GM23338 (cell line): ENCODE measurements around the gene MROH2A. TPM values are rescaled to one million over a fixed set of nuclear protein-coding genes. Genes with fewer than 3 reads are reported as not detected.

Source experiments
- ATAC-seq: fragments of 200-7000 bp; cut with Tn5 transposase; 3 replicates; pipeline ENCODE4 v1.9.1; 2020
- DNase-seq: peaks from one replicate; pipeline ENCODE4 v3.0.0-alpha.2; 2015; ENCODE audit warnings: low spot score
- H2AFZ ChIP-seq: fragments of 200-600 bp; sonication (generic); 2 replicates; pipeline ENCODE4 v1.8.0; 2016; ENCODE audit warnings: antibody characterized with exemption, mild to moderate bottlenecking, moderate library complexity
- H3F3A ChIP-seq: fragments of 200-600 bp; sonication (generic); replicated peaks from 2 replicates; pipeline ENCODE4 v1.8.0; 2017; ENCODE audit warnings: antibody characterized with exemption, mixed run types, low read depth
- H3K27ac ChIP-seq: fragments of 200-600 bp; sonication (generic); 2 replicates; pipeline ENCODE4 v1.6.1; 2016; ENCODE audit warnings: low read depth
- H3K27me3 ChIP-seq: fragments of 200-600 bp; sonication (generic); 2 replicates; pipeline ENCODE4 v1.8.0; 2016; ENCODE audit warnings: mild to moderate bottlenecking, mixed run types, moderate library complexity; ENCODE audit not compliant: insufficient read depth
- H3K36me3 ChIP-seq: fragments of 200-600 bp; sonication (generic); 2 replicates; pipeline ENCODE4 v1.8.0; 2016; ENCODE audit warnings: mild to moderate bottlenecking; ENCODE audit not compliant: insufficient read depth
- H3K4me1 ChIP-seq: fragments of 200-600 bp; sonication (generic); 2 replicates; pipeline ENCODE4 v1.8.0; 2016; ENCODE audit warnings: mild to moderate bottlenecking, moderate library complexity; ENCODE audit not compliant: insufficient read depth
- H3K4me2 ChIP-seq: fragments of 200-600 bp; sonication (generic); 2 replicates; pipeline ENCODE4 v1.7.1; 2017; ENCODE audit warnings: mixed run types
- H3K4me3 ChIP-seq: fragments of 200-600 bp; sonication (generic); 2 replicates; pipeline ENCODE4 v1.6.1; 2016; ENCODE audit warnings: mixed run types
- H3K79me2 ChIP-seq: fragments of 200-600 bp; sonication (generic); replicated peaks from 2 replicates; pipeline ENCODE4 v1.8.0; 2017; ENCODE audit warnings: mild to moderate bottlenecking; ENCODE audit not compliant: insufficient read depth
- H3K9me2 ChIP-seq: fragments of 200-600 bp; sonication (generic); 2 replicates; pipeline ENCODE4 v1.8.0; 2017; ENCODE audit not compliant: insufficient read depth
- H4K20me1 ChIP-seq: fragments of 200-600 bp; sonication (generic); replicated peaks from 2 replicates; pipeline ENCODE4 v1.8.0; 2017; ENCODE audit warnings: mild to moderate bottlenecking; ENCODE audit not compliant: insufficient read depth
- H3K27ac Mint-ChIP-seq: 2 replicates; pipeline ENCODE4 v1.8.0; 2020; ENCODE audit warnings: inconsistent platforms, mild to moderate bottlenecking, moderate library complexity, mixed read lengths
- H3K27me3 Mint-ChIP-seq: 3 replicates; pipeline ENCODE4 v1.8.0; 2022; ENCODE audit warnings: low read depth, mild to moderate bottlenecking, moderate library complexity, mixed read lengths, inconsistent platforms; ENCODE audit not compliant: insufficient read depth, poor library complexity
- H3K36me3 Mint-ChIP-seq: 3 replicates; pipeline ENCODE4 v1.8.0; 2021; ENCODE audit warnings: low read depth, mild to moderate bottlenecking, inconsistent platforms, moderate library complexity, mixed read lengths
- H3K4me1 Mint-ChIP-seq: 3 replicates; pipeline ENCODE4 v1.8.0; 2020; ENCODE audit warnings: mild to moderate bottlenecking, inconsistent platforms, mixed read lengths
- H3K4me3 Mint-ChIP-seq: 3 replicates; pipeline ENCODE4 v1.8.0; 2021; ENCODE audit warnings: moderate library complexity, mild to moderate bottlenecking, inconsistent platforms, mixed read lengths
- H3K9me3 Mint-ChIP-seq: 3 replicates; pipeline ENCODE4 v1.8.0; 2020; ENCODE audit warnings: moderate library complexity, mild to moderate bottlenecking, inconsistent platforms, mixed read lengths
- CREB1 ChIP-seq: fragments of 250-450 bp; sonication (Bioruptor Pico); IDR thresholded peaks from 2 replicates; pipeline ENCODE4 v1.5.0; 2020; ENCODE audit warnings: low read depth, mild to moderate bottlenecking, moderate library complexity
- ETS1 ChIP-seq: IDR thresholded peaks from 2 replicates; pipeline ENCODE4 v1.6.1; 2016; ENCODE audit warnings: antibody characterized with exemption
- EZH2 ChIP-seq: fragments of 200-600 bp; sonication (generic); IDR thresholded peaks from one replicate; pipeline ENCODE4 v1.8.0; 2017; ENCODE audit warnings: antibody characterized with exemption, mild to moderate bottlenecking, low read depth; ENCODE audit not compliant: unreplicated experiment
- EZH2phosphoT487 ChIP-seq: fragments of 200-600 bp; sonication (generic); IDR thresholded peaks from one replicate; pipeline ENCODE4 v1.8.1; 2018; ENCODE audit warnings: antibody characterized with exemption; ENCODE audit not compliant: unreplicated experiment
- JUNB ChIP-seq: IDR thresholded peaks from one replicate; pipeline ENCODE4 v1.6.1; 2016; ENCODE audit warnings: antibody characterized with exemption; ENCODE audit not compliant: unreplicated experiment
- NANOG ChIP-seq: IDR thresholded peaks from 2 replicates; pipeline ENCODE4 v1.6.1; 2016; ENCODE audit warnings: antibody characterized with exemption, borderline replicate concordance
- POLR2AphosphoS5 ChIP-seq: IDR thresholded peaks from 2 replicates; pipeline ENCODE4 v1.6.1; 2016; ENCODE audit warnings: antibody characterized with exemption, low read depth
- REST ChIP-seq: IDR thresholded peaks from one replicate; pipeline ENCODE4 v1.6.1; 2018; ENCODE audit warnings: antibody characterized with exemption; ENCODE audit not compliant: unreplicated experiment
- STAT1 ChIP-seq: IDR thresholded peaks from one replicate; pipeline ENCODE4 v1.6.1; 2016; ENCODE audit warnings: antibody characterized with exemption; ENCODE audit not compliant: unreplicated experiment
- ZNF114 ChIP-seq: fragments of 250-450 bp; sonication (Bioruptor Pico); IDR thresholded peaks from 2 replicates; pipeline ENCODE4 v1.5.0; 2020; ENCODE audit warnings: mild to moderate bottlenecking, moderate library complexity
- ZNF331 ChIP-seq: fragments of 250-450 bp; sonication (Bioruptor Pico); IDR thresholded peaks from 2 replicates; pipeline ENCODE4 v1.5.0; 2020; ENCODE audit warnings: low read depth, mild to moderate bottlenecking, moderate library complexity
- polyA plus RNA-seq: library from polyadenylated mRNA; unstranded; fragments of >200 nt; fragmentation: Nextera tagmentation; extraction: Ambion mirVana; gene quantifications from 2 replicates; pipeline ENCODE4 v1.2.1, GENCODE V29; 2016
- total RNA-seq: library from RNA; depleted of rRNA; stranded (reverse); fragments of >200 nt; shearing (Covaris generic); gene quantifications from 2 replicates; pipeline ENCODE4 v1.2.3, GENCODE V29; 2014
- TF ChIP-seq, protein P1 (sequence below): fragments of 250-450 bp; sonication (Bioruptor Pico); IDR thresholded peaks from 2 replicates; pipeline ENCODE4 v1.5.0; 2020; ENCODE audit warnings: mild to moderate bottlenecking, moderate library complexity
- TF ChIP-seq, protein P2 (sequence below), 2 experiments: fragments of 200-600 bp in 1 of 2; sonication (generic) in 1 of 2; conservative IDR thresholded peaks; 2 replicates each; pipeline versions ENCODE4 v1.5.1 to v1.6.1; 2016 to 2017; ENCODE audit warnings: antibody characterized with exemption in 2 of 2, low read depth in 2 of 2, mild to moderate bottlenecking in 2 of 2, moderate library complexity in 1 of 2

The MROH2A gene
- total and polyA plus RNA-seq, 2 experiments from 2014 or later = not detected

- H3K36me3 ChIP-seq = no peaks in the 10 kb centered on the region
- no peaks in the 10 kb centered on the region for H3K27me3 Mint-ChIP-seq
- H3K36me3 Mint-ChIP-seq = peaks cover 4% of the 10 kb centered on the region; the same call in 2 of the 3 replicates
- H3K4me1 Mint-ChIP-seq = peaks cover 9% of the 10 kb centered on the region
- H2AFZ ChIP-seq = no peak overlapping the region
- H3K27ac ChIP-seq = no peak overlapping the region
- H3K4me1 ChIP-seq = no peaks in the 10 kb centered on the region
- no peak overlapping the region for H3K4me2 ChIP-seq
- no peaks in the 10 kb centered on the region for H3K27me3 ChIP-seq
- TF ChIP-seq ZNF331 (CRISPR knock-in tag) = no peak
- TF ChIP-seq, protein P1, sequence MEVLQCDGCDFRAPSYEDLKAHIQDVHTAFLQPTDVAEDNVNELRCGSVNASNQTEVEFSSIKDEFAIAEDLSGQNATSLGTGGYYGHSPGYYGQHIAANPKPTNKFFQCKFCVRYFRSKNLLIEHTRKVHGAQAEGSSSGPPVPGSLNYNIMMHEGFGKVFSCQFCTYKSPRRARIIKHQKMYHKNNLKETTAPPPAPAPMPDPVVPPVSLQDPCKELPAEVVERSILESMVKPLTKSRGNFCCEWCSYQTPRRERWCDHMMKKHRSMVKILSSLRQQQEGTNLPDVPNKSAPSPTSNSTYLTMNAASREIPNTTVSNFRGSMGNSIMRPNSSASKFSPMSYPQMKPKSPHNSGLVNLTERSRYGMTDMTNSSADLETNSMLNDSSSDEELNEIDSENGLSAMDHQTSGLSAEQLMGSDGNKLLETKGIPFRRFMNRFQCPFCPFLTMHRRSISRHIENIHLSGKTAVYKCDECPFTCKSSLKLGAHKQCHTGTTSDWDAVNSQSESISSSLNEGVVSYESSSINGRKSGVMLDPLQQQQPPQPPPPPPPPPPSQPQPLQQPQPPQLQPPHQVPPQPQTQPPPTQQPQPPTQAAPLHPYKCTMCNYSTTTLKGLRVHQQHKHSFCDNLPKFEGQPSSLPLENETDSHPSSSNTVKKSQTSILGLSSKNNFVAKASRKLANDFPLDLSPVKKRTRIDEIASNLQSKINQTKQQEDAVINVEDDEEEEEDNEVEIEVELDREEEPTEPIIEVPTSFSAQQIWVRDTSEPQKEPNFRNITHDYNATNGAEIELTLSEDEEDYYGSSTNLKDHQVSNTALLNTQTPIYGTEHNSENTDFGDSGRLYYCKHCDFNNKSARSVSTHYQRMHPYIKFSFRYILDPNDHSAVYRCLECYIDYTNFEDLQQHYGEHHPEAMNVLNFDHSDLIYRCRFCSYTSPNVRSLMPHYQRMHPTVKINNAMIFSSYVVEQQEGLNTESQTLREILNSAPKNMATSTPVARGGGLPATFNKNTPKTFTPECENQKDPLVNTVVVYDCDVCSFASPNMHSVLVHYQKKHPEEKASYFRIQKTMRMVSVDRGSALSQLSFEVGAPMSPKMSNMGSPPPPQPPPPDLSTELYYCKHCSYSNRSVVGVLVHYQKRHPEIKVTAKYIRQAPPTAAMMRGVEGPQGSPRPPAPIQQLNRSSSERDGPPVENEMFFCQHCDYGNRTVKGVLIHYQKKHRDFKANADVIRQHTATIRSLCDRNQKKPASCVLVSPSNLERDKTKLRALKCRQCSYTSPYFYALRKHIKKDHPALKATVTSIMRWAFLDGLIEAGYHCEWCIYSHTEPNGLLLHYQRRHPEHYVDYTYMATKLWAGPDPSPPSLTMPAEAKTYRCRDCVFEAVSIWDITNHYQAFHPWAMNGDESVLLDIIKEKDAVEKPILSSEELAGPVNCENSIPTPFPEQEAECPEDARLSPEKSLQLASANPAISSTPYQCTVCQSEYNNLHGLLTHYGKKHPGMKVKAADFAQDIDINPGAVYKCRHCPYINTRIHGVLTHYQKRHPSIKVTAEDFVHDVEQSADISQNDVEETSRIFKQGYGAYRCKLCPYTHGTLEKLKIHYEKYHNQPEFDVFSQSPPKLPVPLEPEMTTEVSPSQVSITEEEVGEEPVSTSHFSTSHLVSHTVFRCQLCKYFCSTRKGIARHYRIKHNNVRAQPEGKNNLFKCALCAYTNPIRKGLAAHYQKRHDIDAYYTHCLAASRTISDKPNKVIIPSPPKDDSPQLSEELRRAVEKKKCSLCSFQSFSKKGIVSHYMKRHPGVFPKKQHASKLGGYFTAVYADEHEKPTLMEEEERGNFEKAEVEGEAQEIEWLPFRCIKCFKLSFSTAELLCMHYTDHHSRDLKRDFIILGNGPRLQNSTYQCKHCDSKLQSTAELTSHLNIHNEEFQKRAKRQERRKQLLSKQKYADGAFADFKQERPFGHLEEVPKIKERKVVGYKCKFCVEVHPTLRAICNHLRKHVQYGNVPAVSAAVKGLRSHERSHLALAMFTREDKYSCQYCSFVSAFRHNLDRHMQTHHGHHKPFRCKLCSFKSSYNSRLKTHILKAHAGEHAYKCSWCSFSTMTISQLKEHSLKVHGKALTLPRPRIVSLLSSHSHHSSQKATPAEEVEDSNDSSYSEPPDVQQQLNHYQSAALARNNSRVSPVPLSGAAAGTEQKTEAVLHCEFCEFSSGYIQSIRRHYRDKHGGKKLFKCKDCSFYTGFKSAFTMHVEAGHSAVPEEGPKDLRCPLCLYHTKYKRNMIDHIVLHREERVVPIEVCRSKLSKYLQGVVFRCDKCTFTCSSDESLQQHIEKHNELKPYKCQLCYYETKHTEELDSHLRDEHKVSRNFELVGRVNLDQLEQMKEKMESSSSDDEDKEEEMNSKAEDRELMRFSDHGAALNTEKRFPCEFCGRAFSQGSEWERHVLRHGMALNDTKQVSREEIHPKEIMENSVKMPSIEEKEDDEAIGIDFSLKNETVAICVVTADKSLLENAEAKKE (CRISPR knock-in tag) = no peak
- TF ChIP-seq EZH2phosphoT487 = no peak
- no peak for TF ChIP-seq POLR2AphosphoS5
- no peak for TF ChIP-seq JUNB
- no peak for TF ChIP-seq ETS1
- no peak for TF ChIP-seq CREB1 (CRISPR knock-in tag)
- TF ChIP-seq NANOG = no peak
- TF ChIP-seq REST = no peak
- no peak for TF ChIP-seq EZH2
- TF ChIP-seq ZNF114 (CRISPR knock-in tag) = no peak
- TF ChIP-seq, protein P2, sequence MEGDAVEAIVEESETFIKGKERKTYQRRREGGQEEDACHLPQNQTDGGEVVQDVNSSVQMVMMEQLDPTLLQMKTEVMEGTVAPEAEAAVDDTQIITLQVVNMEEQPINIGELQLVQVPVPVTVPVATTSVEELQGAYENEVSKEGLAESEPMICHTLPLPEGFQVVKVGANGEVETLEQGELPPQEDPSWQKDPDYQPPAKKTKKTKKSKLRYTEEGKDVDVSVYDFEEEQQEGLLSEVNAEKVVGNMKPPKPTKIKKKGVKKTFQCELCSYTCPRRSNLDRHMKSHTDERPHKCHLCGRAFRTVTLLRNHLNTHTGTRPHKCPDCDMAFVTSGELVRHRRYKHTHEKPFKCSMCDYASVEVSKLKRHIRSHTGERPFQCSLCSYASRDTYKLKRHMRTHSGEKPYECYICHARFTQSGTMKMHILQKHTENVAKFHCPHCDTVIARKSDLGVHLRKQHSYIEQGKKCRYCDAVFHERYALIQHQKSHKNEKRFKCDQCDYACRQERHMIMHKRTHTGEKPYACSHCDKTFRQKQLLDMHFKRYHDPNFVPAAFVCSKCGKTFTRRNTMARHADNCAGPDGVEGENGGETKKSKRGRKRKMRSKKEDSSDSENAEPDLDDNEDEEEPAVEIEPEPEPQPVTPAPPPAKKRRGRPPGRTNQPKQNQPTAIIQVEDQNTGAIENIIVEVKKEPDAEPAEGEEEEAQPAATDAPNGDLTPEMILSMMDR (conservative IDR thresholded peaks at IDR 0.05; ENCODE audit: low read depth in 2 of 2) = no peak
- TF ChIP-seq STAT1 = no peak
- DNase-seq (no peak), ATAC-seq (no peak)
- H3K27ac Mint-ChIP-seq = no peak overlapping the region
- no peak overlapping the region for H3K4me3 ChIP-seq
- peaks cover 22% of the 10 kb centered on the region for H3K9me3 Mint-ChIP-seq
- no peaks in the 10 kb centered on the region for H3K9me2 ChIP-seq
- H3K4me3 Mint-ChIP-seq = no peak overlapping the region
- no peaks in the 10 kb centered on the region for H3F3A ChIP-seq
- no peaks in the 10 kb centered on the region for H3K79me2 ChIP-seq
- no peaks in the 10 kb centered on the region for H4K20me1 ChIP-seq
Measured at GRCh38 chr2:233772153-233772552, 6.0 kb upstream of the MROH2A start.
